GM12872 (cell line): Measurements from ENCODE around the gene CLCNKA.

Experiments used
- TF ChIP-seq, protein P1 (sequence below): IDR thresholded peaks from 3 replicates; pipeline ENCODE4 v1.5.1; 2011; ENCODE audit warnings: low read depth, mild to moderate bottlenecking, low read length, moderate library complexity; ENCODE audit not compliant: insufficient read depth

Gene CLCNKA

DNA sequence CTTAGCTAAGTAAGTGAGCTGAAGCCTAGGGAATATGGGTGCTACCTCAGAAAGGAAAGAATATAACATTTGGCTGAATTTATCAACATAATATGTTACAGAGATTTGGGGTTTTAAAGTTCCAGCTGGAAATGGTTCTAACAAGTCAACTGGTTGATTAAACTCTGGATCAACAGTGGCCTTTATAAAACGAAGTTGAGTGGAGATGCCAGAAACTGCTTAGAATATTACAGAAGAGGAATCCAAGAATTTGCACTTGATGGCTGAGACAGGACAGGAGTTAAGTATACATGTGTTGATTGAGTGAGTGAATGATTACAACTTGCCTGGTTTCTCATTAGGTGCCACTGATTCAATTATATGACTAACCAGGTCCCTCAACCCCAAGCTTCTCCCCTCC is 38.6 kb upstream of the CLCNKA start:
- TF ChIP-seq, protein P1, sequence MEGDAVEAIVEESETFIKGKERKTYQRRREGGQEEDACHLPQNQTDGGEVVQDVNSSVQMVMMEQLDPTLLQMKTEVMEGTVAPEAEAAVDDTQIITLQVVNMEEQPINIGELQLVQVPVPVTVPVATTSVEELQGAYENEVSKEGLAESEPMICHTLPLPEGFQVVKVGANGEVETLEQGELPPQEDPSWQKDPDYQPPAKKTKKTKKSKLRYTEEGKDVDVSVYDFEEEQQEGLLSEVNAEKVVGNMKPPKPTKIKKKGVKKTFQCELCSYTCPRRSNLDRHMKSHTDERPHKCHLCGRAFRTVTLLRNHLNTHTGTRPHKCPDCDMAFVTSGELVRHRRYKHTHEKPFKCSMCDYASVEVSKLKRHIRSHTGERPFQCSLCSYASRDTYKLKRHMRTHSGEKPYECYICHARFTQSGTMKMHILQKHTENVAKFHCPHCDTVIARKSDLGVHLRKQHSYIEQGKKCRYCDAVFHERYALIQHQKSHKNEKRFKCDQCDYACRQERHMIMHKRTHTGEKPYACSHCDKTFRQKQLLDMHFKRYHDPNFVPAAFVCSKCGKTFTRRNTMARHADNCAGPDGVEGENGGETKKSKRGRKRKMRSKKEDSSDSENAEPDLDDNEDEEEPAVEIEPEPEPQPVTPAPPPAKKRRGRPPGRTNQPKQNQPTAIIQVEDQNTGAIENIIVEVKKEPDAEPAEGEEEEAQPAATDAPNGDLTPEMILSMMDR: no peak

DNA sequence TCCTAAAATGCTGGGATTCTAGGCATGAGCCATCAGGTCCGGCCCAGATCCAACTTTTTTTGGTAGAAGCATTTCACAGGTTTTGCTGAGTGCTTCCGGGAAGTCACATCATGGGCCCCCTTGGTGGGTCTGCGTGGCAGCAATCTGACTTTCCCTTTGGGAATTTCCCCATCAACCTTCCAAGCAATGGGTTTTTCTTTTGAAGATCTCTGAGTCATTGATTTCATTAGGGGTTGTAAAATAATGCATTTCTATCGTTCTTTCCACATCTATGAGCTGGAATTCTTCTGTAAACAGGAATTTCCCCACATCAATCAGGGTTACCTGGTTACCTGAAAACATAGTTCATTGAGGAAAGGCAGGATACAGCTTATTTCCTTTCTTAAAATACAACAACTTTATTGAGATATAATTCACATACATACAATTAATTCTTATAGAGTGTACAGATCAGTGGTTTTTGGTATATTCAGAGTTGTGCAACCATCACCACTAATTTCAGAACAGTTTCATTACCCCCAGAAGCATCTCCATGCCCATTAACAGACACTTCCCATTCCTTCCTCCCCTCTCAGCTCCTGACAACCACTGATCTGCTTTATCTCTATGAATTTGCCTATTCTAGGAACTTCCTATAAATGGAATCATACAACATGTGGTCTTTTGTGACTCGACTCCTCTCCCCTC is 36.1 kb upstream of the CLCNKA start:
- TF ChIP-seq, protein P1: no peak

DNA sequence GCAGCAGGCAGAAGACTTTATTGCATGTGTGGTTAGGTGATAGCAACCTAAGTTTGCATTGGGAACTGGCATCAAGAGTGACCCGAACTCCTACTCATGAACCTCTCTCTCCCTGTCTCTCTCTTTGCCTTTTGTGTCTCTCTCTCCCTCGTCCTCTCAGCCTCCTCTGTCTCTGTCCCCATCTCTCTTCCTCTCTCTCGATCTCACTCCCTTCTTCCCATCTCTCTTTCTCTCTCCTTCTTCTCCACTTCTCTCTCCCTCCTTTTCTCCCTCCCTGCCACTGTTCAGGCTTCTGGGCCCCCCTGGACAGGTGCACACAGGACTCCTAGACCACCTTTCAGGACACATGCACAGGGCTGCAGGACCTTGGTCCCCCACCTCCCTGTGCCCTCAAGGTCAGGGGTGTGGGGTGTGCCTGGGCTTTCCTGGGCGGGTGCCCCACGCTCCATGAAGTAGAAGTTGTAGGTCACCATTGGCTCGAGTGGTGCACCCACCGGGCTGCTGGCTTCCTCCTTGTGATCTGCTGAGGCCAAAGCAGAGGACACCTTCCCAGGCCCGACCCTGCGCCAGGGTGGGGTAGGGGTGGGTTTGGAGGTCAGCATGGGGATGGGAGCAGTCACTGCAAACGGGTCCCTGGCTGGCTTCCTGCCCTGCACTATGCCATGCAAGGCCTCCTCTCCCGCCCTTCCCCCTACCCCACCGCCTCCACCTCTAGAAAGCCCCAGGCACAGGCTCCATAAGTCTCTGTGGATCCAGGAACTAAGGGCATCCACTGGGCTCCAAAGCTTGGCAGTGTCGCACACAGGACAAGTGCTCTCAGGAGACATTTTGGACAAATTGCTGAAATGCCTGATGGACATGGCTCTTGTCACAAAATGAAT is 32.7 kb upstream of the CLCNKA start:
- TF ChIP-seq, protein P1: no peak

DNA sequence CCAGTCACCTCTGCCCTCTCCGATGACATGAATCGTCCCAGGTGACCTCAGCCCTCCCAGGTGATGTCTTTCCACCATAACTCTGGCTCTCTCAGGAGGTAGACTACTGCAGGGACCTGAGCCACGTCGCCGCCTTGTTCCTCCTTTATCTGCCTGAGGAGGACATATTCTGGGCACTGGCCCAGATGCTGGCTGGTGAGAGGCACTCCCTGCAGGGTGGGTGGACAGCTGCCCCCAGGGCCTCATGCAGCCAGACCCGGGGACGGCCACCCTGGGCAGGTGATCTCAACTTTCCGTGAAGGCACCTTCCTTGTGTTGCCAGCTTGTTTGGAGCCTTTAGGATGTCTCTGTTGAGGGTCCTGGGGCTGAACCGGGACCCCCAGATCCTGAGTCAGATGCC is 32.1 kb upstream of the CLCNKA start:
- TF ChIP-seq, protein P1: no peak

DNA sequence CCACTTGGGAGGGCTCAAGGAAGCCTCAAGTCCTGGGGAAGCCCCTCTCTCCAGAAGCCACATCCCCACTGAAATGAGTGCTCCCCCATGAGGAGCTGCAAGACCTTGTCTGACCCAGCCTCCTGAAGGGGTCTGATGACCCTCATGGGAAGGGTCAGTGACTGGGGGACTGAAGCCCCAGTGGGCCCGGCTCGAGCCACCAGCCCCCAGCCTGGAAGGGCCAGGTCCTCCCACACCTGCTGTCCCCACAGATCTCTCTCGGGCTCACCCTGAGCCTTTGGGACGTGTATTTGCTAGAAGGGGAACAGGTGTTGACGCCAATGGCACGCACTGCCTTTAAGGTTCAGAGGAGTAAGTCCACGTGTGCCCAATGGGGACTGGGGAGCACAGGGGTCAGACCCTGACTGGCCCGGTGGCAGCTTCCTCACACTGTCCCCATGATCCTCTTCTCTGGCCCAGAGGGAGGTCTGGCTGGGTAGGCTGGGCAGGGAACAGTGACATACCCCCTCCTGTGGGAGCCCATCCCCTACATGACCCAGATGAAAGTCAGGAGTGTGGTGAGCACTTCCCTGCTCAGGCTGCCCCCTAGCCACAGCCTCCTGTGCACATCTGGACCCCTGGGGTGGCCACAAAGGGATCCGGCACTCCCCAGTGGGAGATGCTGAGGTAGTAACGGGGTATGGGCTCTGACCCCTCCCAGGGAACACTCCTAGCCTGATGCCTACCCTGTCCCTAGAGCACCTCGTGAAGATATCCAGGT is 30.2 kb upstream of the CLCNKA start:
- TF ChIP-seq, protein P1: no peak

DNA sequence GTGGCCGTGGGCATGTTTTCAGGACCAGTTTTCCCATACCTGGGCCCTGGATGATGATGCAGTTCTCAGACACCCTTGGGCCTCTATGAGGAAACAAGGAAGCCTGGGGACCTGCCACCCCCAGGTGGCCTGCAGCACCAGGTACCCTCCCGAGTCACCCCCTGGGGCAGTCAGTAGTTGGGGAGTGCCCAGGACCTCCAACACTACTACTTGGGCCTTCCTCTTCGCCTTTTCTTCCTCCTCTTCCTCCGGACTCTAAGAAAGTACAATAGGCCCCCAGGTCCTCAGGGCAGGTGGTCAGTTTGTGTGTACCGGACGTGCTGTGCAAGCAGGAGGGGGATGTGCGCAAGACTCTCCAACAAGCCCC is 29.7 kb upstream of the CLCNKA start:
- TF ChIP-seq, protein P1: no peak
